ENCODE data around the gene COMT. TPM values are rescaled to one million over a fixed set of nuclear protein-coding genes. Genes with fewer than 3 reads are reported as not detected.

COMT gene
- total RNA-seq, 1 experiment from 2014 or later: 96.0 TPM

GRCh38 chr22:19927696-19928095 lies 13.9 kb upstream of the COMT start:
- TF ChIP-seq CTCF (IDR thresholded peaks at IDR 0.05; ENCODE audit: insufficient read depth in 1 of 2, low read depth in 1 of 2, low read length in 1 of 2, severe bottlenecking in 1 of 2, unreplicated experiment in 1 of 2): no peak
- Histone ChIP-seq H3K4me3 (ENCODE audit: low read depth, low read length) (no peak overlapping the region), H3K36me3 (ENCODE audit: control insufficient read depth, insufficient read depth, low read length) (no peaks in the 10 kb centered on the region), H3K4me1 (no peaks in the 10 kb centered on the region), H3K9me3 (no peaks in the 10 kb centered on the region), H3K27me3 (replicated peaks; ENCODE audit: control insufficient read depth, insufficient read depth, low read length) (no peaks in the 10 kb centered on the region)
- CTCF ChIA-PET: no interaction called here
- POLR2A ChIA-PET: no interaction called here
- DNase-seq: no peak
- Mint-ChIP-seq H3K4me3 (ENCODE audit: unreplicated experiment) (no peak overlapping the region), H3K9me3 (ENCODE audit: unreplicated experiment) (no peaks in the 10 kb centered on the region), H3K27me3 (ENCODE audit: insufficient read depth, unreplicated experiment) (no peaks in the 10 kb centered on the region), H3K27ac (ENCODE audit: unreplicated experiment) (no peak overlapping the region), H3K4me1 (ENCODE audit: low read depth, unreplicated experiment) (no peaks in the 10 kb centered on the region), H3K36me3 (ENCODE audit: insufficient read depth, unreplicated experiment) (no peaks in the 10 kb centered on the region)
- intact Hi-C loops (cut with micrococcal nuclease; ENCODE audit: unreplicated experiment): no loop called here
- no TSS peak for BruUV-seq (replicated peaks)

- TF ChIP-seq CTCF (IDR thresholded peaks at IDR 0.05; ENCODE audit: insufficient read depth in 1 of 2, low read depth in 1 of 2, low read length in 1 of 2, severe bottlenecking in 1 of 2, unreplicated experiment in 1 of 2): no peak
- H3K9me3 Mint-ChIP-seq (ENCODE audit: unreplicated experiment): no peaks in the 10 kb centered on the region
- POLR2A ChIA-PET: no interaction called here
- intact Hi-C loops (cut with micrococcal nuclease; ENCODE audit: unreplicated experiment): no loop called here
- Histone ChIP-seq H3K9me3 (no peaks in the 10 kb centered on the region), H3K27me3 (replicated peaks; ENCODE audit: control insufficient read depth, insufficient read depth, low read length) (no peaks in the 10 kb centered on the region), H3K4me1 (no peaks in the 10 kb centered on the region), H3K4me3 (ENCODE audit: low read depth, low read length) (no peak overlapping the region), H3K36me3 (ENCODE audit: control insufficient read depth, insufficient read depth, low read length) (no peaks in the 10 kb centered on the region)
- H3K36me3 Mint-ChIP-seq (ENCODE audit: insufficient read depth, unreplicated experiment): no peaks in the 10 kb centered on the region
- no peak for DNase-seq
- no peaks in the 10 kb centered on the region for H3K4me1 Mint-ChIP-seq (ENCODE audit: low read depth, unreplicated experiment)
- H3K27me3 Mint-ChIP-seq (ENCODE audit: insufficient read depth, unreplicated experiment): no peaks in the 10 kb centered on the region
- no TSS peak for BruUV-seq (replicated peaks)
- CTCF ChIA-PET: no interaction called here
- no peak overlapping the region for H3K4me3 Mint-ChIP-seq (ENCODE audit: unreplicated experiment)
- peak overlapping the region; percentile 20 for H3K27ac Mint-ChIP-seq (ENCODE audit: unreplicated experiment)
Measured at GRCh38 chr22:19928207-19928606, 13.4 kb upstream of the COMT start.

- Mint-ChIP-seq H3K36me3 (ENCODE audit: insufficient read depth, unreplicated experiment) (no peaks in the 10 kb centered on the region), H3K27me3 (ENCODE audit: insufficient read depth, unreplicated experiment) (no peaks in the 10 kb centered on the region), H3K4me3 (ENCODE audit: unreplicated experiment) (no peak overlapping the region), H3K4me1 (ENCODE audit: low read depth, unreplicated experiment) (no peaks in the 10 kb centered on the region), H3K9me3 (ENCODE audit: unreplicated experiment) (no peaks in the 10 kb centered on the region), H3K27ac (ENCODE audit: unreplicated experiment) (no peak overlapping the region)
- H3K27me3 ChIP-seq (replicated peaks; ENCODE audit: control insufficient read depth, insufficient read depth, low read length): no peaks in the 10 kb centered on the region
- TF ChIP-seq CTCF (IDR thresholded peaks at IDR 0.05; ENCODE audit: insufficient read depth in 1 of 2, low read depth in 1 of 2, low read length in 1 of 2, severe bottlenecking in 1 of 2, unreplicated experiment in 1 of 2): no peak
- H3K36me3 ChIP-seq (ENCODE audit: control insufficient read depth, insufficient read depth, low read length): no peaks in the 10 kb centered on the region
- DNase-seq: no peak
- no peak overlapping the region for H3K4me3 ChIP-seq (ENCODE audit: low read depth, low read length)
- BruUV-seq (replicated peaks): TSS peak; percentile 17
- POLR2A ChIA-PET: no interaction called here
- no peaks in the 10 kb centered on the region for H3K4me1 ChIP-seq
- H3K9me3 ChIP-seq: no peaks in the 10 kb centered on the region
- CTCF ChIA-PET: no interaction called here
- intact Hi-C loops (cut with micrococcal nuclease; ENCODE audit: unreplicated experiment): no loop called here
Measured at GRCh38 chr22:19929586-19930550, 11.7 kb upstream of the COMT start.

Data from Caco-2 (cell line).